Eye (tissue), 1 donor: ENCODE results near the gene TOGARAM1.

Experiments used
- DNase-seq: peaks from one replicate; pipeline ENCODE4 v3.0.0-alpha.2; 2015

The TOGARAM1 gene

GRCh38 chr14:44963044-44963528, 1.1 kb downstream of the TOGARAM1 start:
- DNase-seq, result no peak

GRCh38 chr14:44963775-44964380, 1.9 kb downstream of the TOGARAM1 start:
- peak; percentile 32 for DNase-seq

GRCh38 chr14:44966601-44967336, 4.8 kb downstream of the TOGARAM1 start:
- DNase-seq, result no peak

GRCh38 chr14:44968714-44969113, 6.7 kb downstream of the TOGARAM1 start:
- no peak for DNase-seq

- no peak for DNase-seq
Measured at GRCh38 chr14:44970907-44971306, 8.9 kb downstream of the TOGARAM1 start.

GRCh38 chr14:44971459-44971858, 9.5 kb downstream of the TOGARAM1 start:
- no peak for DNase-seq

GRCh38 chr14:44979273-44979672, 17.3 kb downstream of the TOGARAM1 start:
- no peak for DNase-seq

GRCh38 chr14:44979740-44980356, 17.9 kb downstream of the TOGARAM1 start:
- DNase-seq, result no peak

- DNase-seq, result no peak
Measured at GRCh38 chr14:44981198-44981597, 19.2 kb downstream of the TOGARAM1 start.

GRCh38 chr14:44982594-44982993, 20.6 kb downstream of the TOGARAM1 start:
- DNase-seq, result no peak

GRCh38 chr14:44988694-44989093, 26.7 kb downstream of the TOGARAM1 start:
- DNase-seq, result peak; percentile 89

- no peak for DNase-seq
Measured at GRCh38 chr14:44989497-44990440, 27.8 kb downstream of the TOGARAM1 start.

GRCh38 chr14:44990533-44990932, 28.5 kb downstream of the TOGARAM1 start:
- DNase-seq, result no peak

GRCh38 chr14:44995196-44995595, 33.2 kb downstream of the TOGARAM1 start:
- peak; percentile 35 for DNase-seq

- no peak for DNase-seq
Measured at GRCh38 chr14:44995770-44996294, 33.8 kb downstream of the TOGARAM1 start.

- no peak for DNase-seq
Measured at GRCh38 chr14:45003924-45004323, 41.9 kb downstream of the TOGARAM1 start.

- no peak for DNase-seq
Measured at GRCh38 chr14:45015133-45015532, 53.1 kb downstream of the TOGARAM1 start.

GRCh38 chr14:45028107-45028626, 66.2 kb downstream of the TOGARAM1 start:
- DNase-seq, result no peak

- no peak for DNase-seq
Measured at GRCh38 chr14:45034730-45035129, 72.7 kb downstream of the TOGARAM1 start.

GRCh38 chr14:45038256-45038655, 76.3 kb downstream of the TOGARAM1 start:
- no peak for DNase-seq

GRCh38 chr14:45038865-45039264, 76.9 kb downstream of the TOGARAM1 start:
- no peak for DNase-seq

- DNase-seq, result no peak
Measured at GRCh38 chr14:45039390-45039789, 77.4 kb downstream of the TOGARAM1 start.
